ENCODE results near the gene RAB11FIP4.

The RAB11FIP4 gene

GRCh38 chr17:31523862-31524730 is 132.6 kb downstream of the RAB11FIP4 start:
- DNase-seq: no peak

- DNase-seq: peak; percentile 40
Measured at GRCh38 chr17:31524926-31525800, 133.7 kb downstream of the RAB11FIP4 start.

GRCh38 chr17:31525801-31526549 is 134.5 kb downstream of the RAB11FIP4 start:
- DNase-seq: no peak

- no peak for DNase-seq
Measured at GRCh38 chr17:31527606-31528005, 136.1 kb downstream of the RAB11FIP4 start.

- DNase-seq: no peak
Measured at GRCh38 chr17:31528291-31528874, 136.9 kb downstream of the RAB11FIP4 start.

DNA sequence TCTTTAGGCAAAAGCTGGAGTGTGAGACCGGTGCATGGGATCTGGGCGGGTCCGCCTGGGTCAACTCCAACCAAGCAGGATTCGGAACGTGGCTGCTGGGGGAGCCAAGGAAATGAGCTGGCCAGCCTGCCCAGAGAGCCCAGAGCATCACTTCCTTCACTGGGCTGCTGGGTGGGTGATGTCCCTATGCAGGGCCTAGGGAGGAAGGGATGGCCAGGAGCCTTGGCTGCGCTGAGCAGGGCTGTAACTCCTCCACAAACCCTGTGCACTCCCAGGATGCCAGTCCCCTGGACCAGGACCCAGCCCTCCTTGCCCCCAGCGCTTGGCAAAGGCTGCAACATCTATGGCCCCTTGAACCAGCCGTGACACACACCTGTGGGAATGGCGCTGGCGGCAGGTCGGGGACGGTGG is 138.4 kb downstream of the RAB11FIP4 start:
- no peak for DNase-seq

- no peak for DNase-seq
Measured at GRCh38 chr17:31530391-31530985, 139.0 kb downstream of the RAB11FIP4 start.

- no peak for DNase-seq
Measured at GRCh38 chr17:31531336-31531980, 140.0 kb downstream of the RAB11FIP4 start.

DNA sequence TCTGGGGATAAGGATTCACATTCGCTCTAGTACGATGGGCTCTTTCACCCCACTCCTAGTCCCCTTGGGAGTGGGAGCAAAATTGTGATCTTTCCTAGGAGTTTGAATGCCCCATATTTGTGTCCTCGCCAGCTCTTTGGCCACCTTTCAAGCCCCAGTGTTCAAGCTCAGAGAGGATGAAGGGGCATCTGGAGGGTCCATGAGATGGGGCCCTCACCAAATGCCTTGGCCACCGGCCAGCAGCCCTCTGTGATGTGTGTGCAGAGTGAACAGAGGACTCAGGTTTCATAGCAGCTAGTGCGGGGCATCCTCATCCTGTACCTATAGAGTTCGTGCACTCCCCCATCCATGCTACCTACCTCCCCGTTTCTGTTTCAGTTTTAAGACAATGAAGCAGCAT is 140.6 kb downstream of the RAB11FIP4 start:
- DNase-seq: no peak

GRCh38 chr17:31532526-31532925 is 141.1 kb downstream of the RAB11FIP4 start:
- no peak for DNase-seq

GRCh38 chr17:31533546-31534155 is 142.2 kb downstream of the RAB11FIP4 start:
- DNase-seq: no peak

DNA sequence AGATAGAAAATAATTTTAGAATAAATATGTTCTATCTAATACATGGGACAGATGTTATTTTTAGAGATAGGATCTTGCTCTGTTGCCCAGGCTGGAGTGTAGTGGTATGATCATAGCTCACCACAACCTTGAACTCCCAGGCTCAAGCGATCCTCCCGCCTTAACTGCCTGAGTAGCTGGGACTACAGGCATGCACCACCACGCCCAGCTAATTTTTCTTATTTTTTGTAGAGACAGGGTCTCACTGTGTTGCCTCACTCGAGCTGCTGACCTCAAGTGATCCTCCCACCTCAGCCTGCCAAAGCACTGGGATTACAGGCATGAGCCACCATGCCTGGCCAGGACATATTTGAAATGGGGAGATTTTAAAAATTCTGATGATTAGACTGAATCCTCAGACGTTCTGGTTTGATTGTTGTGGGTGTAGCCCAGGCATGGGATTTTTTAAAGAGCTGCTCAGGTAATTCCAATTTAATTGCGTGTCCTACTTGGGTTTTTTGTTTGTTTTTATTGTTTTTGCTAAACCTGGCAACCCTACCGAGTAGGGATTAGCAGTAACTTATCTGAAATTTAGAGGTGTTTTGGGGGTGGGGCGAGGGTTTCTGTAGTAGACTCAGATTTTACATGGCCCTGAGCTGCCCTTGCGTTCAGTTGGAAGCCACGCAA is 142.9 kb downstream of the RAB11FIP4 start:
- no peak for DNase-seq

DNA sequence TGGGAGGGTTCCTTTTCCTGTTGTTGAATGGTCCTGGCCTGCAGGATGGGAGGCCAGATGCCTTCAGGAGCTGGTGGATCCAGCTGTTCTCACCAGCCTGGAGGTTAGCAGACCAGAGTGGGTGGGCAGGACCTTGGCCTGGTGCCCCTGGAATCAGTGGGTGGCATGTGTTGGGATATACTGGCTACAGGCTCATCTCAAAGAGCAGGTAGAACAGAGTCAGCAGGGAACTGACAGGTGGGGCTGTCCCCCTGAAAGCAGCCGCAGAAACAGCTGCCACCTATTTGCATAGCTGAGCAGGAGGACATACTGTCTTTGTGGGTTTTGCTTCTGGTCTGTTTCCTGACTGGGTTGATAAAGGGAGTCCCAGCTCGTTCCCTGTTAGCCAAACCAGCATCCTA is 144.1 kb downstream of the RAB11FIP4 start:
- no peak for DNase-seq

DNA sequence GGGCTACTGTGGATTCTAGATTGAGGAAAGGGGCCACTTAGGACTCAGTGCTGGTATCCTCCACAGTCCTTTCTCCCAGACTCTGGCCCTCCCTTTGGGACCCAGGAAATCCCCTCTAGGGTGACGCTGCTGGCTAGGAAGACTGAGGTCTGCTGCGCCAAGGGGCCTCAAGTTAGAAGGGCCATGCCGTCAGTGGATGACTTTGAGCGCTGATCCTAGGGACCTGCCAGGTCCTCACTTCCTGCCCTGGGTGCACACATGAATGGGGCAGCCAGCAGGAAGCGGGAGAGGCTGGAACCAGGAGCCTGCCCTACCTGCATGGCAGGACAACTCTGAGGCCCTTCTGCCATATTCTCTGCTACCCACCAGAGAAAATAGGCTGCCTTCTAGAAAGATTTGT is 145.0 kb downstream of the RAB11FIP4 start:
- no peak for DNase-seq

- DNase-seq: no peak
Measured at GRCh38 chr17:31537565-31538011, 146.1 kb downstream of the RAB11FIP4 start.

- DNase-seq: no peak
Measured at GRCh38 chr17:31538080-31538762, 146.7 kb downstream of the RAB11FIP4 start.

GRCh38 chr17:31540602-31541307 is 149.3 kb downstream of the RAB11FIP4 start:
- DNase-seq: no peak

DNA sequence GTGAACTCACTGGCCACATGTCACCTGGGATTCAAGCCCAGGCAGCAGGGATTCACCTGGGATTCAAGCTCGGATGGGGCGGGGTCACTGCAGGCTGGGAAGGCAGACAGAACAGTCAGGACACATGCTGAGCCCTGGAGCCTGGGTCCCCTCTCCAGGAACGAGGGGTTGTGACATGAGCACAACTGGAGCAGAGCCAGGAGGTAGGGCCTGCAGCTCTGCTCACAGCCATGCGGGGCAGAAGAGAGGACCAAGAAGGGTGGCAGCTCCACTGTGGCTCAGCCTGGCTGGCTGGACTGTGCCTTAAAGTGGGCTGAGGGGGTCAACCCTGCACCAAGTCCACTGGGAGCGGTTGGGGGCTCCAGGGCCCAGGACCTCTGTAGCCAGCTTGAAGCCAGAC is 150.1 kb downstream of the RAB11FIP4 start:
- DNase-seq: no peak

DNA sequence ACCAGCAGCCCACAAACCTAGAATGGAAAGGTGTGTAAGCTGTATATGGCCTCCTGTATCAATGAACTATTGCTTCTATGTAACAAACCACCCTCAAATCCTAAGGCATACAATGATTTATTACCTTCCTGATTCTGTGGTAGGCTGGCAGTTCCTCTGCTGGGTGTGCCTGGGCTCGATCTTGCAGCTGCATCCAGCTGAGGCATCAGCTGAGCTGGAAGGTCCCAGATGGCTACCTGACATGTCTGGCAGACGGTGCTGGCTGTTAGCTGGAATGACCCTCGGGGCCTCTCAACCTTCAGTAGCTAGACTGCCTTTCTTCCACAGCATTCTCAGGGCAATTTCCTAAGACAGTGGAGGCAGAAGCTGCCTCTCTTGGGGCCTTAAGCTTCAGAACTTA is 152.7 kb downstream of the RAB11FIP4 start:
- no peak for DNase-seq
